HEK293T (cell line): ENCODE measurements around the gene UBAP2L.

Source experiments
- CTBP1 ChIP-seq: fragments of 450-650 bp; IDR thresholded peaks from 2 replicates; pipeline ENCODE4 v1.6.1; 2016; ENCODE audit warnings: borderline replicate concordance
- FOXA1 ChIP-seq: fragments of 450-650 bp; IDR thresholded peaks from 2 replicates; pipeline ENCODE4 v1.6.1; 2016; ENCODE audit warnings: mild to moderate bottlenecking
- SUZ12 ChIP-seq: fragments of 450-650 bp; IDR thresholded peaks from 2 replicates; pipeline ENCODE4 v1.6.1; 2016; ENCODE audit warnings: mild to moderate bottlenecking
- TARDBP ChIP-seq: fragments of 450-650 bp; IDR thresholded peaks from 2 replicates; pipeline ENCODE4 v1.6.1; 2016
- ZNF384 ChIP-seq: fragments of 450-650 bp; IDR thresholded peaks from 2 replicates; pipeline ENCODE4 v1.6.1; 2016

DNA sequence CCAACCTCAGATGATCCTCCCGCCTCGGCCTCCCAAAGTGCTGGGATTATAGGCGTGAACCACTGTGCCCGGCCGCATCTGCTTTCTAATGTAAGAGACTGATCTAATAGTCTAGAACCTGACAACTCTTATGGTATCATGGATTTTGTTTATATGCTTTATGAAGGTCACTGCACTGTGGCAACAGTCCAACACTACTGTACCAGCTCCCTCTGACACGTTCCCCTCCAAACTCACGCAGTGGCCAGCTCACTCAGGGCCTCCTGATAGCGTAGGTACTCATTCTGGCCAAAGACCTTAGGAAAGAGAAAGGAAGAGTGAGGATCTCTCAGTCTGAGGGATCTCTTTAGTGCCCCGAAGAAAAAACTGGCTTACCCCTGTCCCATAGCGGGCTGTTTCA is 8.7 kb upstream of the UBAP2L start:
- TF ChIP-seq SUZ12, result no peak
- no peak for TF ChIP-seq TARDBP
- no peak for TF ChIP-seq FOXA1
- TF ChIP-seq ZNF384, result no peak
- TF ChIP-seq CTBP1, result no peak
